KMS-11 (cell line): ENCODE results near the gene DGKG.

Experiments
- H2AFZ ChIP-seq: fragments of 200-600 bp; sonication (generic); 2 replicates; pipeline ENCODE4 v1.6.1; 2016; ENCODE audit warnings: antibody characterized with exemption, mixed run types, low read depth
- H3K27ac ChIP-seq: fragments of 200-600 bp; sonication (generic); 2 replicates; pipeline ENCODE4 v1.6.1; 2016; ENCODE audit warnings: mild to moderate bottlenecking, mixed run types
- H3K27me3 ChIP-seq: fragments of 200-600 bp; sonication (generic); 2 replicates; pipeline ENCODE4 v1.6.1; 2017; ENCODE audit warnings: mild to moderate bottlenecking, low read depth, mixed run types, moderate library complexity; ENCODE audit not compliant: insufficient read depth
- H3K36me3 ChIP-seq: fragments of 200-600 bp; sonication (generic); 2 replicates; pipeline ENCODE4 v1.6.1; 2017; ENCODE audit warnings: mild to moderate bottlenecking, mixed run types; ENCODE audit not compliant: insufficient read depth
- H3K4me1 ChIP-seq: fragments of 200-600 bp; sonication (generic); 2 replicates; pipeline ENCODE4 v1.6.1; 2016; ENCODE audit warnings: mild to moderate bottlenecking, low read depth, mixed run types; ENCODE audit not compliant: poor library complexity, severe bottlenecking
- H3K4me2 ChIP-seq: fragments of 200-600 bp; sonication (generic); 2 replicates; pipeline ENCODE4 v1.7.0; 2016; ENCODE audit warnings: mild to moderate bottlenecking, mixed run types
- H3K4me3 ChIP-seq: fragments of 200-600 bp; sonication (generic); IDR thresholded peaks from 2 replicates; pipeline ENCODE4 v1.6.1; 2017; ENCODE audit warnings: low read depth, low read length, mixed read lengths; ENCODE audit not compliant: insufficient read depth
- H3K79me2 ChIP-seq: fragments of 200-600 bp; sonication (generic); 2 replicates; pipeline ENCODE4 v1.6.1; 2016; ENCODE audit warnings: low read depth, mixed run types; ENCODE audit not compliant: insufficient read depth
- H3K9ac ChIP-seq: fragments of 200-600 bp; sonication (generic); 2 replicates; pipeline ENCODE4 v1.6.1; 2016; ENCODE audit warnings: mild to moderate bottlenecking, mixed run types
- H4K20me1 ChIP-seq: fragments of 200-600 bp; sonication (generic); 2 replicates; pipeline ENCODE4 v1.6.1; 2016; ENCODE audit warnings: mild to moderate bottlenecking, mixed run types; ENCODE audit not compliant: insufficient read depth
- TF ChIP-seq, protein P1 (sequence below): fragments of 200-600 bp; sonication (generic); conservative IDR thresholded peaks from 2 replicates; pipeline ENCODE4 v1.6.1; 2017; ENCODE audit warnings: low read depth, mild to moderate bottlenecking, antibody characterized with exemption, low read length, moderate library complexity, mixed read lengths

The DGKG gene

DNA sequence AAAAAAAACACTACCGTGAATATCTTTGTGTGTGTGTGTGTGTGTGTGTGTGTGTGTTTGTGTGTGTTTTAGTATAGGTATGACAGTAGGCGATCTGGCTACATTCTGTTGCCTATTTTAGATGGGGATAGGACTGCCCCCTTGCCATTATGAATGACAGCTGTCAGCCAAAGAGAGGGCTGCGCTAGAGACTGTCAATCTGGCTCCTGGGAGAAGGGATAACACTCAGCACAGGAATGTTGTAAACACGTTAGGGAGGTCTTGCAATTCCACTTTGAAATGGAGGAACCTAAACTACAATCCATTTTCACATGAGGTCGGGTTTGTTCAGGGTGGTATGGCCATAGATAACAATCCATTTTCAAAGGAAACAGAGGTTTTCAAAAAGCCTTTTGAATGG is 239.0 kb downstream of the DGKG start:
- Histone ChIP-seq H3K9ac (no peak overlapping the region), H3K79me2 (no peaks in the 10 kb centered on the region), H3K27ac (no peak overlapping the region), H2AFZ (no peak overlapping the region), H4K20me1 (no peaks in the 10 kb centered on the region), H3K4me1 (no peaks in the 10 kb centered on the region), H3K4me3 (no peak overlapping the region), H3K36me3 (no peaks in the 10 kb centered on the region), H3K4me2 (no peak overlapping the region), H3K27me3 (no peaks in the 10 kb centered on the region)
- TF ChIP-seq, protein P1, sequence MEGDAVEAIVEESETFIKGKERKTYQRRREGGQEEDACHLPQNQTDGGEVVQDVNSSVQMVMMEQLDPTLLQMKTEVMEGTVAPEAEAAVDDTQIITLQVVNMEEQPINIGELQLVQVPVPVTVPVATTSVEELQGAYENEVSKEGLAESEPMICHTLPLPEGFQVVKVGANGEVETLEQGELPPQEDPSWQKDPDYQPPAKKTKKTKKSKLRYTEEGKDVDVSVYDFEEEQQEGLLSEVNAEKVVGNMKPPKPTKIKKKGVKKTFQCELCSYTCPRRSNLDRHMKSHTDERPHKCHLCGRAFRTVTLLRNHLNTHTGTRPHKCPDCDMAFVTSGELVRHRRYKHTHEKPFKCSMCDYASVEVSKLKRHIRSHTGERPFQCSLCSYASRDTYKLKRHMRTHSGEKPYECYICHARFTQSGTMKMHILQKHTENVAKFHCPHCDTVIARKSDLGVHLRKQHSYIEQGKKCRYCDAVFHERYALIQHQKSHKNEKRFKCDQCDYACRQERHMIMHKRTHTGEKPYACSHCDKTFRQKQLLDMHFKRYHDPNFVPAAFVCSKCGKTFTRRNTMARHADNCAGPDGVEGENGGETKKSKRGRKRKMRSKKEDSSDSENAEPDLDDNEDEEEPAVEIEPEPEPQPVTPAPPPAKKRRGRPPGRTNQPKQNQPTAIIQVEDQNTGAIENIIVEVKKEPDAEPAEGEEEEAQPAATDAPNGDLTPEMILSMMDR = no peak

DNA sequence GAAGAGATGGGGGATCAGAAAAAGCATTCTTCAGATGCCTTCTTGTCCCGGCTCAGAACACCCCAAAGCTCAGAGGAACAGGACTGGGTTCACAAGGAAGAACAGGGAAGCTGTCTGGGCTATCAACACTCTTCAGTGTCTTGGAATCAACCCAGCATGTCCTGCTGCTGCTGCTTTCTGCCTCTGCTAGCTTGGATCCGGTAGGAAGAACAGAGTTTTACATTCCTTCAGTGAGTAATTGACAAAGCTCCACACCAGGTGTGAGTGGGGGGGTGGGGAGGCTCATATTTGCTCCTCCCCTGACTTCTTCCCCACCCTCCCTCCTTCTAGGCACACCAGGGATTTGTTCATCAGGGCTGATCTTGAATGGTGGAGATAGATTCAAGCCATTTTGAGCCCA is 240.1 kb downstream of the DGKG start:
- no peaks in the 10 kb centered on the region for H3K27me3 ChIP-seq
- no peak overlapping the region for H3K9ac ChIP-seq
- TF ChIP-seq, protein P1 = no peak
- H3K4me3 ChIP-seq = no peak overlapping the region
- H3K4me2 ChIP-seq = no peak overlapping the region
- no peak overlapping the region for H2AFZ ChIP-seq
- no peaks in the 10 kb centered on the region for H3K36me3 ChIP-seq
- no peaks in the 10 kb centered on the region for H3K79me2 ChIP-seq
- no peak overlapping the region for H3K27ac ChIP-seq
- no peaks in the 10 kb centered on the region for H3K4me1 ChIP-seq
- no peaks in the 10 kb centered on the region for H4K20me1 ChIP-seq

DNA sequence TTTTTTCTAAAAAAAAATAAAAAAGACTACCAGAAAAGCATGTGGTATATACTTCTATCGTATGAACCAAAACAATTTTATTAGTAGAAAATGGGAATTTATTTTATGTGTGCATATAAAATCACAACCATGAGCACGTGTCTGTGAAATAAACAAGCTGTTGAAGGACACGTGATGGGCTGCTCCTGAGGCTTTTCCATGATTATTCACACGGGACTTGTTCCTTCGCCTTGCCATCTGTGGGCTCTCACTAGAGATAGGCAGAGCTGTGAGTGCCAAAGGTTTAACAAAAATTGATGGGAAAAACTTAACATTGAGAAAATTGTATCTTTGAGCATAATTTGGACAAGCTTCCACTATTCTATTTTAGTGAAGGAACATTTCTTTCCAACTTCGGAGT is 240.8 kb downstream of the DGKG start:
- Histone ChIP-seq H3K27me3 (no peaks in the 10 kb centered on the region), H2AFZ (no peak overlapping the region), H3K4me2 (no peak overlapping the region), H3K79me2 (no peaks in the 10 kb centered on the region), H3K9ac (no peak overlapping the region), H3K27ac (no peak overlapping the region), H4K20me1 (no peaks in the 10 kb centered on the region), H3K36me3 (no peaks in the 10 kb centered on the region), H3K4me1 (no peaks in the 10 kb centered on the region), H3K4me3 (no peak overlapping the region)
- TF ChIP-seq, protein P1 = no peak

DNA sequence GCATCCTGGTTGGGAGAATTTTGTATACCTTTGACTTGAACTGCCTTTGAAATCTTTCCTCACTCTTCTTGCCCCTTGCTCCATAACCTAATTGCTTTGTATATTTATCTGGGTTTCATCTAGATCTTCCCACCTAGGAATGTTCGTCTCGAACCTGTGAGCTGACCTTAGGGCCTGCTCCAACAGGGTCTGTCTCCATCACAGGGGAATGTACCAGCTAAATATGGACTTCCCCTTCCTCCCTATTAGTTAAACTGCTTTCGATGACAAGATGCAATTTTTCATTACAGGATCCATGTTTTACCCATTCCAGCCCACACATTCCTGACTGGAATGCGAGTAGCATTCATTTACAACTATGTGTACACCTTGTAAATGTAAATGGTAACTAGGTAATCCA is 242.5 kb downstream of the DGKG start:
- Histone ChIP-seq H3K27ac (no peak overlapping the region), H4K20me1 (no peaks in the 10 kb centered on the region), H3K4me1 (no peaks in the 10 kb centered on the region), H3K79me2 (no peaks in the 10 kb centered on the region), H3K4me2 (no peak overlapping the region), H2AFZ (no peak overlapping the region), H3K9ac (no peak overlapping the region), H3K27me3 (no peaks in the 10 kb centered on the region), H3K36me3 (no peaks in the 10 kb centered on the region), H3K4me3 (no peak overlapping the region)
- TF ChIP-seq, protein P1 = no peak

DNA sequence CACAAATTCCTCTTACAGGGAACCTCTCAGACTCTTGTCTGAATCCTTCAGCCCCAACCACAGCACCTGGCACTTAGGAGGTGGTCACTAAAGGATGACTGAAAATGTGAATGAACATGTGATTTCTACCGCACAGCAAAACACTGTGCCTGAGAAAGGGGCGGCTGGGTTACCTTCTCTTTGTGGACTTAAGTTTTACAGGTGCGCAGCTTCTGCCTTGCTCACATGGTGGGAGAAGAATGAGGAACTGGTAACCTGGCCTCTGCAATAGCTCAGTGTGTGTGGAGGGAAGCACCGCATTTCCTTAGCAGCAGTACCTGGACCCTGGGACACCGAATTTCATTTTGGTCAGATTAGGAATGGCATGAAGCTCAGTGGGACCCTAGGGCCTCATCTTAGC is 243.3 kb downstream of the DGKG start:
- no peak overlapping the region for H3K4me3 ChIP-seq
- no peaks in the 10 kb centered on the region for H3K4me1 ChIP-seq
- H3K27me3 ChIP-seq = no peaks in the 10 kb centered on the region
- no peaks in the 10 kb centered on the region for H4K20me1 ChIP-seq
- H3K79me2 ChIP-seq = no peaks in the 10 kb centered on the region
- H3K9ac ChIP-seq = no peak overlapping the region
- H3K4me2 ChIP-seq = no peak overlapping the region
- no peaks in the 10 kb centered on the region for H3K36me3 ChIP-seq
- no peak overlapping the region for H3K27ac ChIP-seq
- TF ChIP-seq, protein P1 = no peak
- H2AFZ ChIP-seq = no peak overlapping the region
